ENCODE results near the gene DOK4.

Gene DOK4

DNA sequence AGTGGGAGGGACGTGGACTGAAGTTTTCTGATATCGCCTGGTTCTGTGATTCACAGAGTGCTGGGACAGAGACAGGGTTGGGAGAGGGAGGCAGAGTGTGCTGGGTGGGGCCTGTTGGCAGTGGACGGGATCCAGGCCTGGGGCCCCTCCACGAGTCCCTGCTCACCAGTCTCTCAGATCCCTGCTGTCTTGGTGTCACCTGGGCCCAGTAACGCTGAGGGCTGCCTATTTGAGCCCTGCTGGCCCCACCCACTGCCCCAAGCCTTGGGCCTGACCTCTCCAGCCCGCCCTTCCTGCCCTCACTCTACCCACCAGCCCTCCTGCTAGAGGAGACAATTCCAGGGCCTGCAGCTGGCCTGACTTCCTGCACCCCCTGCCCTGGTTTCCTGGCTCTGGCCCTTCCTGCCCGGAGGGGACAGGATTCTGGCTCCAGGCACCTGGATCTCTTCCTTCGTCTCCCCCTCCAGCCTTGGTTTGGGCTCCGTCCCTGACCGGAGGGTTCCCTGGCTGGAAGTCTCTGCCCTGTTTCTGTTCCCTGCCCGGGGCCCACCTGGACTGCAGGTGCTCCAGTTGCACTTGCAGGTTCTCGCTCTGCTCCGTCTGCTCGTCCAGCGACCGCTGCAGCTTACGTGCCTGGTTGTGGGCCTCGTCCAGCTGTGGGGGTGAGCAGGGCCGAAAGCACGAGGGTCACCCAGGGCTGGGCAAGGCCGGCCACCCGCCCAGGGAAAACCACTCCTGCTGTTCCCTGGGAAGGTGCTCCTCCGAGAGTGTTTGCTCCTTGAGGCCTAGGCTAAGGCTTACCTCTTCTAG lies 28.7 kb upstream of the DOK4 start:
- no peak overlapping the region for H2AFZ ChIP-seq (ENCODE audit: low read depth, low read length)
- H2BK5ac ChIP-seq (ENCODE audit: low read depth, low read length, poor library complexity, severe bottlenecking): no peak overlapping the region
- 76% methylated on average over 23 of the region's 23 CpGs for WGBS

DNA sequence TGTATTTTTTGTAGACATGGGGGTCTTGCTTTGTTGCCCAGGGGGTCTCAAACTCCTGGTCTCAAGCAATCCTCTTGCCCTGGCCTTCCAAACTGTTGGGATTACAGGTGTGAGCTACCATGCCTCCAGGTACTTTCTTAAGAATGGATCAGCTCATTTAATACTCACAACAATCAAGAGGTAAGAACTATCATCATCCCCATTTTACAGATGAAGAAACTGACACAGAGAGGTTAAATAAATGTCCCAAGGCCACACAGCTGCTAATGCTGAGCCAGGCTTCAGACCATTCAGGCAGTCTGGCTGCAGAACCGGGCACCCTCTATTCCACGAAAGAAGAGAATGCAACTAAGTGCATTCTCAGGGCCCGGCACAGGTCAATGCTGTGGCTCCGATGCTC lies 28.1 kb upstream of the DOK4 start:
- Histone ChIP-seq H2BK12ac (ENCODE audit: low read length in 2 of 2) (peak overlapping the region in 1 of 2 experiments; percentile 24), H4K8ac (ENCODE audit: low read length) (no peak overlapping the region), H2BK15ac (ENCODE audit: low read depth, poor library complexity, severe bottlenecking) (no peak overlapping the region), H3K27me3 (ENCODE audit: control insufficient read depth in 1 of 2, insufficient read depth in 1 of 2, low read length in 2 of 2) (peaks cover 0 to 1% of the 10 kb centered on the region in 2 experiments), H2AK5ac (ENCODE audit: low read length, severe bottlenecking) (no peak overlapping the region), H2BK5ac (ENCODE audit: low read depth, low read length, poor library complexity, severe bottlenecking) (no peak overlapping the region), H3K4ac (ENCODE audit: low read depth in 1 of 2, low read length in 2 of 2) (no peak overlapping the region), H3K23ac (ENCODE audit: low read length in 2 of 2) (no peak overlapping the region), H3K27ac (ENCODE audit: low read length, poor library complexity, severe bottlenecking) (no peak overlapping the region), H3K4me2 (ENCODE audit: low read length, poor library complexity, severe bottlenecking) (no peak overlapping the region), H3K79me1 (replicated peaks; ENCODE audit: low read length, poor library complexity, severe bottlenecking) (peaks cover 2% of the 10 kb centered on the region), H3K18ac (ENCODE audit: low read depth in 1 of 2, low read length in 2 of 2) (no peak overlapping the region), H3K36me3 (ENCODE audit: control insufficient read depth in 1 of 2, insufficient read depth in 2 of 2, low read depth in 1 of 2, low read length in 2 of 2) (peaks cover 16 to 54% of the 10 kb centered on the region in 2 experiments), H3K4me3 (ENCODE audit: insufficient read depth in 1 of 2, low read depth in 1 of 2, low read length in 2 of 2) (no peak overlapping the region), H2AFZ (ENCODE audit: low read depth, low read length) (no peak overlapping the region), H2BK120ac (ENCODE audit: low read depth, low read length) (no peak overlapping the region), H3K4me1 (ENCODE audit: control insufficient read depth, insufficient read depth, low read depth, low read length) (peaks cover 28% of the 10 kb centered on the region), H3K9me3 (ENCODE audit: control insufficient read depth, low read length) (no peaks in the 10 kb centered on the region), H4K91ac (ENCODE audit: low read length) (no peak overlapping the region), H3K14ac (ENCODE audit: low read length in 2 of 2) (no peak overlapping the region), H3K9ac (ENCODE audit: low read length) (no peak overlapping the region)
- 46% methylated on average over 4 of the region's 4 CpGs for WGBS
- DNase-seq: no peak

More for the DNA sequence above, 28.7 kb upstream of the DOK4 start:
- Histone ChIP-seq H3K18ac (ENCODE audit: low read depth in 1 of 2, low read length in 2 of 2) (no peak overlapping the region), H3K4me2 (ENCODE audit: low read length, poor library complexity, severe bottlenecking) (no peak overlapping the region), H3K36me3 (ENCODE audit: control insufficient read depth in 1 of 2, insufficient read depth in 2 of 2, low read depth in 1 of 2, low read length in 2 of 2) (peaks cover 16 to 54% of the 10 kb centered on the region in 2 experiments), H3K79me1 (replicated peaks; ENCODE audit: low read length, poor library complexity, severe bottlenecking) (peaks cover 2% of the 10 kb centered on the region), H4K8ac (ENCODE audit: low read length) (no peak overlapping the region), H3K27ac (ENCODE audit: low read length, poor library complexity, severe bottlenecking) (no peak overlapping the region), H2AK5ac (ENCODE audit: low read length, severe bottlenecking) (no peak overlapping the region), H3K4me1 (ENCODE audit: control insufficient read depth, insufficient read depth, low read depth, low read length) (peaks cover 26% of the 10 kb centered on the region), H4K91ac (ENCODE audit: low read length) (no peak overlapping the region), H3K4me3 (ENCODE audit: insufficient read depth in 1 of 2, low read depth in 1 of 2, low read length in 2 of 2) (no peak overlapping the region), H2BK15ac (ENCODE audit: low read depth, poor library complexity, severe bottlenecking) (no peak overlapping the region), H2BK12ac (ENCODE audit: low read length in 2 of 2) (peak overlapping the region in 1 of 2 experiments; percentile 74), H3K27me3 (ENCODE audit: control insufficient read depth in 1 of 2, insufficient read depth in 1 of 2, low read length in 2 of 2) (no peaks in the 10 kb centered on the region), H3K14ac (ENCODE audit: low read length in 2 of 2) (peak overlapping the region in 1 of 2 experiments; percentile 61), H3K9me3 (ENCODE audit: control insufficient read depth, low read length) (no peaks in the 10 kb centered on the region), H3K23ac (ENCODE audit: low read length in 2 of 2) (no peak overlapping the region), H2BK120ac (ENCODE audit: low read depth, low read length) (no peak overlapping the region), H3K9ac (ENCODE audit: low read length) (no peak overlapping the region), H3K4ac (ENCODE audit: low read depth in 1 of 2, low read length in 2 of 2) (no peak overlapping the region)
- DNase-seq: no peak

DNA sequence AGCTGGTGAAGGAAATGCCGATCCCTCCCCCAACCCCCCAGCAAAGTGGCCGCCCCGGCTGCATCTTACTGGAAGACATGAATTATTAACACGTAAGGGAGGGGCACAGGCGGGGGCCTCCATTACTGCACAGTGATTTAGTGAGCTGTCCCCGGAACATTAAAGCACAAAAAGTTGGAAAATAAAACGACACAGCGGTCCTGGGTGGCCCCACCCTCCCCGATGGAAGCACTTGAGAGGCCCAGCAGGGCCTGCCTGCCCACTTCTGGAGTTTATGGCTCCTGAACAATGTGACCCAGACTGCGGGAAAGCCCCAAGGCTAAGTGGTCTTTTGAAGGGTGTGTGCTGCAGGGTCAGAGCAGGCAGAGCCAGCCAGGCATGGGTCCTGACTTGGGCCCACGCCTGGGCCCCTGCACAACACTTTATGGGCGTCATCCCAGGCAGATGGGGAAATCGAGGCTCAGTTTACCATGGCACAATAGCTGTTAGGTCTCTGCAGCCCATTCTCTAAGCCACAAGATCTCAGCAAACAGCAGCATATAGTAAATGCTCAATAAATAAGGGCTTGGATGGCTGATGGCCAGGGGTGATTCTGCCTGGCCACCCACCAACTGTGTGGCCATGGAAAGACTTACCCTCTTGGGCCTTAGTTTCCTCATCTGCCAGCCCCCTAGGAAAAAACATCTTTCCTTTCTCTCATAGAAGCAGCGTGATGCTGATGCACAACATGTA lies 27.2 kb upstream of the DOK4 start:
- WGBS: 13% methylated on average over 13 of the region's 14 CpGs

More for the DNA sequence above, 27.2 kb upstream of the DOK4 start:
- peaks cover 0 to 5% of the 10 kb centered on the region in 2 experiments for H3K27me3 ChIP-seq (ENCODE audit: control insufficient read depth in 1 of 2, insufficient read depth in 1 of 2, low read length in 2 of 2)
- no peaks in the 10 kb centered on the region for H3K9me3 ChIP-seq (ENCODE audit: control insufficient read depth, low read length)
- no peak overlapping the region for H2BK12ac ChIP-seq (ENCODE audit: low read length in 2 of 2)
- H3K14ac ChIP-seq (ENCODE audit: low read length in 2 of 2): no peak overlapping the region
- peak overlapping the region; percentile 44 for H2BK15ac ChIP-seq (ENCODE audit: low read depth, poor library complexity, severe bottlenecking)
- no peak overlapping the region for H3K4me3 ChIP-seq (ENCODE audit: insufficient read depth in 1 of 2, low read depth in 1 of 2, low read length in 2 of 2)
- no peak overlapping the region for H4K8ac ChIP-seq (ENCODE audit: low read length)
- peak; percentile 77 for DNase-seq
- H3K23ac ChIP-seq (ENCODE audit: low read length in 2 of 2): no peak overlapping the region
- no peak overlapping the region for H3K4ac ChIP-seq (ENCODE audit: low read depth in 1 of 2, low read length in 2 of 2)
- H3K36me3 ChIP-seq (ENCODE audit: control insufficient read depth in 1 of 2, insufficient read depth in 2 of 2, low read depth in 1 of 2, low read length in 2 of 2): peaks cover 13 to 46% of the 10 kb centered on the region in 2 experiments
- H2AFZ ChIP-seq (ENCODE audit: low read depth, low read length): no peak overlapping the region
- peak overlapping the region; percentile 20 for H3K4me2 ChIP-seq (ENCODE audit: low read length, poor library complexity, severe bottlenecking)
- H2AK5ac ChIP-seq (ENCODE audit: low read length, severe bottlenecking): peak overlapping the region; percentile 2
- H3K79me1 ChIP-seq (replicated peaks; ENCODE audit: low read length, poor library complexity, severe bottlenecking): no peaks in the 10 kb centered on the region
- H3K18ac ChIP-seq (ENCODE audit: low read depth in 1 of 2, low read length in 2 of 2): peak overlapping the region; percentile 35 to 60
- no peak overlapping the region for H4K91ac ChIP-seq (ENCODE audit: low read length)
- no peak overlapping the region for H2BK5ac ChIP-seq (ENCODE audit: low read depth, low read length, poor library complexity, severe bottlenecking)
- no peak overlapping the region for H3K9ac ChIP-seq (ENCODE audit: low read length)
- peak overlapping the region; percentile 30 for H2BK120ac ChIP-seq (ENCODE audit: low read depth, low read length)
- H3K4me1 ChIP-seq (ENCODE audit: control insufficient read depth, insufficient read depth, low read depth, low read length): peaks cover 33% of the 10 kb centered on the region
- peak overlapping the region; percentile 71 for H3K27ac ChIP-seq (ENCODE audit: low read length, poor library complexity, severe bottlenecking)
